Suprapubic skin (tissue), 4 donors: ENCODE data around the gene PLCB1. TPM values are rescaled to one million over a fixed set of nuclear protein-coding genes. Genes with fewer than 3 reads are reported as not detected.

ENCODE experiments used
- DNase-seq, 2 donors: peaks; one replicate each; pipeline ENCODE4 v3.0.0-alpha.2; 2019; ENCODE audit warnings: low spot score in 2 of 2
- H3K27ac ChIP-seq: fragments of 200-600 bp; sonication (generic); one replicate; pipeline ENCODE4 v1.5.1; 2019
- H3K27me3 ChIP-seq: fragments of 200-600 bp; sonication (generic); one replicate; pipeline ENCODE4 v1.5.1; 2019
- H3K36me3 ChIP-seq: fragments of 200-600 bp; sonication (generic); one replicate; pipeline ENCODE4 v1.5.1; 2019
- H3K4me1 ChIP-seq: fragments of 200-600 bp; sonication (generic); one replicate; pipeline ENCODE4 v1.5.1; 2019
- H3K4me3 ChIP-seq: fragments of 200-600 bp; sonication (generic); one replicate; pipeline ENCODE4 v1.5.1; 2019; ENCODE audit warnings: mild to moderate bottlenecking
- H3K9me3 ChIP-seq: fragments of 200-600 bp; sonication (generic); one replicate; pipeline ENCODE4 v1.5.1; 2019
- EP300 ChIP-seq: sonication (generic); formaldehyde crosslinking; IDR thresholded peaks from one replicate; pipeline ENCODE4 v1.6.1; 2017; ENCODE audit warnings: antibody characterized with exemption
- POLR2A ChIP-seq, 2 donors: fragments of 450-650 bp; IDR thresholded peaks; one replicate each; pipeline ENCODE4 v1.6.1; 2017; ENCODE audit warnings: antibody characterized with exemption in 2 of 2, mild to moderate bottlenecking in 2 of 2, moderate library complexity in 2 of 2
- POLR2AphosphoS5 ChIP-seq, 3 donors: sonication (generic); formaldehyde crosslinking; IDR thresholded peaks; one replicate each; pipeline ENCODE4 v1.6.1; 2017; ENCODE audit warnings: antibody characterized with exemption in 3 of 3
- WGBS: methylation state at CpG from one replicate; pipeline ENCODE4 v1.1.5; 2018; 5-methylcytosine and 5-hydroxymethylcytosine counted together
- total RNA-seq, 4 donors: library from RNA; depleted of rRNA; stranded (reverse); fragments of >200 nt; gene quantifications; one replicate each; pipeline ENCODE4 v1.1.0, GENCODE V29; 2016
- TF ChIP-seq, protein P1 (sequence below), 2 donors: fragments of 200-600 bp in 1 of 2; fragments of 450-650 bp in 1 of 2; sonication (generic) in 1 of 2; IDR thresholded peaks; one replicate each; pipeline ENCODE4 v1.5.1; 2016 to 2019; ENCODE audit warnings: antibody characterized with exemption in 2 of 2, mild to moderate bottlenecking in 1 of 2, moderate library complexity in 1 of 2

The PLCB1 gene
- total RNA-seq, 4 donors from 2014 or later, result 3.9 to 15.6 (median 6.7) TPM

DNA sequence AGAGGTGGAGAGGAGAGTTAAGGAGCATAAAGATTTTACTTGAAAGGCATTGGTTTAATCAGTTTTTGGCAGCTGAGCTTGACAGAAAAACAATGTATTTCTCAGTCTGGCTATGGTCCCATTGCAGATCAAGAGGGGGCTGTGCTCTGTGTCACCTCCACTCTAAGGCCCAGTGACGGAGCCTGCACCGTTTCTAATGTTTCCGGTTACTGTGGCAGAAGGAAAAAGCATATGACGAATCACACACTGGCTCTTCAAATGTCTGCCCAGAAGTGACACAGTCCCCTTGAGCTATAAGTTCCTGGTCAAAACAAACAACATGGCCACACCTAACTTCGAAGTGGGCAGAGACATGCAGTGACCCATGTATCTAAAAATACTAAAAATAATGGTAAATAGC, 372.0 kb downstream of the PLCB1 start:
- Histone ChIP-seq H3K4me1 (no peaks in the 10 kb centered on the region), H3K36me3 (no peaks in the 10 kb centered on the region), H3K27me3 (no peaks in the 10 kb centered on the region), H3K4me3 (no peak overlapping the region), H3K9me3 (no peaks in the 10 kb centered on the region), H3K27ac (no peak overlapping the region)
- WGBS, result 76% methylated on average over 5 of the region's 5 CpGs
- DNase-seq, result no peak
- TF ChIP-seq EP300, result no peak
- TF ChIP-seq POLR2AphosphoS5 (IDR thresholded peaks at IDR 0.05), result no peak
- no peak for TF ChIP-seq POLR2A (IDR thresholded peaks at IDR 0.05)
- TF ChIP-seq, protein P1, sequence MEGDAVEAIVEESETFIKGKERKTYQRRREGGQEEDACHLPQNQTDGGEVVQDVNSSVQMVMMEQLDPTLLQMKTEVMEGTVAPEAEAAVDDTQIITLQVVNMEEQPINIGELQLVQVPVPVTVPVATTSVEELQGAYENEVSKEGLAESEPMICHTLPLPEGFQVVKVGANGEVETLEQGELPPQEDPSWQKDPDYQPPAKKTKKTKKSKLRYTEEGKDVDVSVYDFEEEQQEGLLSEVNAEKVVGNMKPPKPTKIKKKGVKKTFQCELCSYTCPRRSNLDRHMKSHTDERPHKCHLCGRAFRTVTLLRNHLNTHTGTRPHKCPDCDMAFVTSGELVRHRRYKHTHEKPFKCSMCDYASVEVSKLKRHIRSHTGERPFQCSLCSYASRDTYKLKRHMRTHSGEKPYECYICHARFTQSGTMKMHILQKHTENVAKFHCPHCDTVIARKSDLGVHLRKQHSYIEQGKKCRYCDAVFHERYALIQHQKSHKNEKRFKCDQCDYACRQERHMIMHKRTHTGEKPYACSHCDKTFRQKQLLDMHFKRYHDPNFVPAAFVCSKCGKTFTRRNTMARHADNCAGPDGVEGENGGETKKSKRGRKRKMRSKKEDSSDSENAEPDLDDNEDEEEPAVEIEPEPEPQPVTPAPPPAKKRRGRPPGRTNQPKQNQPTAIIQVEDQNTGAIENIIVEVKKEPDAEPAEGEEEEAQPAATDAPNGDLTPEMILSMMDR (IDR thresholded peaks at IDR 0.05), result no peak

DNA sequence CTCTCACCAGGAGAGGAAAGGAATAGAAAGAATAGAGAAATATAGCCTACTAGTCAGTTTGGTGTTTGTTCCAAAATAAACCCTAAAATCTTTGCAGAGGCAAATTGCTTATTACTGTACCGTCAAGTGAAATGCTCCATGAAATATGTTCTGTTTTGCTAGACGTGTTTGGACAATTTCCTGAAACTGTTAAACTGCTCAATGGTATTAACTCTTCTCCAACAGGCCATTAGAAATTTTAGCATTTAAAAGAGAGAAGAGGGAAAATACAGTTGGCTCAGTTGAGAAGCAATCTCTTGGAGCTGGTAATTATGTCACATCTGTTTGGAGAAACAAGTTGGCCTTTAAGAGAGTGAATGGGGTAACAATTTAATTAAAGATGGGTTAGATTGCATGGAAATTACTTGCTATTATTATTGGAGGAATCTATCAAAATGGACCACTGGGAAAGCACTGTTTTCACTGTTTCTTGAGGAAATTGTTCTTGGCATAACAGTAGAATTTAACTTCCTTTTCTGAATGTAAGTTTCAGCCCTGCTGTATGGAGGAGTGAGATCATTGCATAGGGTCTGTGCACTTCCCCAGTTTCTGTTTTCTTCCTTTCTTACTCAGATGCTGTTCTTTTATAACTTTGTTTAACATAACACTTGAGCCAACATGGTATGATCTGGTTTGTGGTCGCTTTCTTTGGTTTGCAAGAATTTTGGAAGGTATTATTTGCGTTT, 373.6 kb downstream of the PLCB1 start:
- Histone ChIP-seq H3K9me3 (no peaks in the 10 kb centered on the region), H3K27ac (no peak overlapping the region), H3K4me3 (no peak overlapping the region), H3K27me3 (no peaks in the 10 kb centered on the region), H3K4me1 (no peaks in the 10 kb centered on the region), H3K36me3 (no peaks in the 10 kb centered on the region)
- no peak for DNase-seq
- WGBS, result 47% methylated on average over 4 of the region's 4 CpGs
- TF ChIP-seq POLR2AphosphoS5 (IDR thresholded peaks at IDR 0.05) (no peak), EP300 (no peak), POLR2A (IDR thresholded peaks at IDR 0.05) (no peak)
- TF ChIP-seq, protein P1 (IDR thresholded peaks at IDR 0.05), result no peak

DNA sequence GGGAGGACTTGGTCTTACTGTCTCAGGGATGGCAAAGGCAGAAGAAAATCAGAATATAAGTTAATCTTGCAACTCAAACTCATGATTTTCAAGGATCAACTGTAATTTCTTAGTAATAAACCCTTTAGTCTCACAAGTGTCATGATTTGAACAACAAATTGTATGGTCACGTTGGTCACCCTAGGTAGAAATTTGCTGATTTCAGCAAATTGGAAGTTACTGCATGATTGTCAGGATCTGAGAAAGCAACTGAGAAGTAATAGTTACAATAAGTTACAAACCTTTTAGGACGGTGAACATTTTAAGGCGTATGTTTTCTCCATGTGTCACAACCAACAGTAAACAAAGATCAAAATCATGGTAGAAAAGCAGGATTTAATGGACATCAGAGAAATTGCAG, 375.2 kb downstream of the PLCB1 start:
- Histone ChIP-seq H3K36me3 (no peaks in the 10 kb centered on the region), H3K4me1 (no peaks in the 10 kb centered on the region), H3K9me3 (no peaks in the 10 kb centered on the region), H3K4me3 (no peak overlapping the region), H3K27ac (no peak overlapping the region), H3K27me3 (no peaks in the 10 kb centered on the region)
- TF ChIP-seq EP300 (no peak), POLR2AphosphoS5 (IDR thresholded peaks at IDR 0.05) (no peak), POLR2A (IDR thresholded peaks at IDR 0.05) (no peak)
- TF ChIP-seq, protein P1 (IDR thresholded peaks at IDR 0.05), result no peak
- DNase-seq, result no peak
- 88% methylated on average over 3 of the region's 3 CpGs for WGBS

DNA sequence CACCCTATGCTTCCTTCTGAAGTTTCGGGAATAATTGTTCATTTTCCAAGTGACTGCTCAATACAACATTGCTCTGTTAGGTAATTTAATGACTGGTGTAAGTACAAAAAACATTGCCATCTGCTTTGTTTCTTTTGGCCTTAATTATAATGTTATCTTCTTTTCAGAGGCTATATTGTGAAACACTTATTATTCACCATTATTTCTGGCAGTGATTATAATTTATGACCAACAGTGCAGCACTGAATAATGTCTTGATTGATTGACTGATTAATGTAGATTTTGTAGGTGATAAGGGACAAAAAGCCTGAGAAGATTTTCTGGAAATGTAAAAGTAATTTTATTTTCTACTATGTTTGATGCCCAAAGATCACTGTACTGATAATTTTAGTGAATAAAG, 377.7 kb downstream of the PLCB1 start:
- Histone ChIP-seq H3K27me3 (no peaks in the 10 kb centered on the region), H3K9me3 (no peaks in the 10 kb centered on the region), H3K4me3 (no peak overlapping the region), H3K4me1 (no peaks in the 10 kb centered on the region), H3K36me3 (no peaks in the 10 kb centered on the region), H3K27ac (no peak overlapping the region)
- DNase-seq, result no peak
- WGBS, result 83% methylated on average over 1 of the region's 1 CpG
- TF ChIP-seq POLR2A (IDR thresholded peaks at IDR 0.05), result no peak
- TF ChIP-seq, protein P1 (IDR thresholded peaks at IDR 0.05), result no peak
- no peak for TF ChIP-seq POLR2AphosphoS5 (IDR thresholded peaks at IDR 0.05)
- TF ChIP-seq EP300, result no peak

DNA sequence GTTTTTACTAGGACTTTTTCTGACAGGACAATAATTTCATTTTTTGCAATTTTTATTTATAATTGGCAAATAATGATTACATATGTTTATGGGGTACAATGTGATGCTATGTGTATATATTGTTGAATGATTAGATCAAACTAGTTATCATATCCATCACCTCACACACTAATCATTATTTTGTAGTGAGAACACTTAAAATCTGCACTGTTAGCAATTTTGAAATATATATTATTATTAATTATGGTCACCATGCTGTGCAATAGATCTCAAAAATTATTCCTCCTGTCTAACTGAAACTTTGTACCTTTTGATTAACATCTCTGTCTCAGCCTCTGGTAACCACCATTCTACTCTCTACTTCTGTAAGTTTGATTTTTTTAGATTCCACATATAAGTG, 378.7 kb downstream of the PLCB1 start:
- no peak for TF ChIP-seq POLR2A (IDR thresholded peaks at IDR 0.05)
- TF ChIP-seq EP300, result no peak
- no peak for TF ChIP-seq POLR2AphosphoS5 (IDR thresholded peaks at IDR 0.05)
- TF ChIP-seq, protein P1 (IDR thresholded peaks at IDR 0.05), result no peak
- Histone ChIP-seq H3K4me1 (no peaks in the 10 kb centered on the region), H3K9me3 (no peaks in the 10 kb centered on the region), H3K4me3 (no peak overlapping the region), H3K27ac (no peak overlapping the region), H3K36me3 (no peaks in the 10 kb centered on the region), H3K27me3 (no peaks in the 10 kb centered on the region)
- no peak for DNase-seq
